Mesothelial cell of epicardium (in vitro differentiated cells): ENCODE measurements around the gene LMOD1. TPM values are rescaled to one million over a fixed set of nuclear protein-coding genes. Genes with fewer than 3 reads are reported as not detected.

Experiments
- DNase-seq, 2 experiments: peaks; one replicate each; pipeline ENCODE4 v3.0.0; 2021; ENCODE audit warnings: low spot score in 2 of 2; ENCODE audit not compliant: unreplicated experiment in 2 of 2
- H3K27ac Mint-ChIP-seq: 2 replicates; pipeline ENCODE4 v1.8.0; 2021; ENCODE audit warnings: mixed read lengths
- H3K27me3 Mint-ChIP-seq: 2 replicates; pipeline ENCODE4 v1.8.0; 2021; ENCODE audit warnings: low read depth, mixed read lengths
- H3K36me3 Mint-ChIP-seq: 2 replicates; pipeline ENCODE4 v1.8.0; 2021; ENCODE audit warnings: mixed read lengths
- H3K4me1 Mint-ChIP-seq: 2 replicates; pipeline ENCODE4 v1.8.0; 2021; ENCODE audit warnings: mixed read lengths
- H3K4me3 Mint-ChIP-seq: 2 replicates; pipeline ENCODE4 v1.8.0; 2021; ENCODE audit warnings: mild to moderate bottlenecking, moderate library complexity, mixed read lengths
- H3K9me3 Mint-ChIP-seq: 2 replicates; pipeline ENCODE4 v1.8.0; 2021; ENCODE audit warnings: mixed read lengths
- CTCF ChIP-seq: fragments of 200-600 bp; sonication (generic); IDR thresholded peaks from one replicate; pipeline ENCODE4 v1.5.0; 2021; ENCODE audit warnings: antibody characterized with exemption; ENCODE audit not compliant: unreplicated experiment
- total RNA-seq: library from RNA; stranded (reverse); gene quantifications from 3 replicates; pipeline ENCODE4 v1.2.1, GENCODE V29; 2021

LMOD1 gene
- total RNA-seq, 1 donor from 2014 or later: 5.4 TPM

- H3K27ac Mint-ChIP-seq: no peak overlapping the region
- peaks cover 5% of the 10 kb centered on the region for H3K36me3 Mint-ChIP-seq
- H3K4me3 Mint-ChIP-seq: no peak overlapping the region
- DNase-seq: no peak
- H3K27me3 Mint-ChIP-seq: peaks cover 3% of the 10 kb centered on the region
- TF ChIP-seq CTCF: no peak
- peaks cover 37% of the 10 kb centered on the region for H3K4me1 Mint-ChIP-seq
- peaks cover 6% of the 10 kb centered on the region for H3K9me3 Mint-ChIP-seq
Measured at GRCh38 chr1:201918343-201918742, 28.0 kb downstream of the LMOD1 start.

DNA sequence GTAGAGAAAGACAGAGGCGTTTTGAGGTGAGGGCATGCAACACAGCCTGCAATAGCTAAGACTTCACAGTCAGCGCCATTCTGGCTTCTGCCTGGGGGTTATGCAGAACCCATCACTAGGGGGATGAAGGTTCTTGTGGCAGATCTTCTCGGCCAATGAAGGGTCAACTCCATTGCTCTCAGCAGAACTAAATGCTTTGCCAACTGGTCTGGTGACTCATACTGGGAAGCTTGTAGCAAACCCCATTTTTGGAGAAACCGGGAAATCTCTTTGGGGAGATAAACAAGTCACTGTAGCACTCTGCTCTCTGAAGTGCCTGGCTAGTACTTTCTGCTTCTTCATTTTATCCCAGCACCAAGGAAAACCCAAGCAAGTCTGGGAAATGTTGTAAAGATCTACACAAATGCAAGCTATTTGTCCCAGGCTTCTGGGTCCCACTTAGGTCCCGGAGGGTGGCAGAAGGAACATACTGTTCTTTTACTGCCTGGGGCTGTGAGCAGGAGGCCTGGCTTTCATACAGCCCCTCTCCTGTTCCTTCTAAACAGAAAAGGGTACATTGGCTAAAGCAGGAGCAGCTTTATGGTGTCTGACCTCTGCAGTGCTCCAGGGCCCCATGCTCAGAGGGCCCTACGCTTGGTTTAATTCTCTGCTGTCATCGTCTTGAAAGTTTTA is 28.9 kb downstream of the LMOD1 start:
- Mint-ChIP-seq H3K36me3 (peaks cover 5% of the 10 kb centered on the region), H3K27ac (no peak overlapping the region), H3K9me3 (peaks cover 6% of the 10 kb centered on the region), H3K4me3 (no peak overlapping the region), H3K4me1 (peaks cover 39% of the 10 kb centered on the region), H3K27me3 (peaks cover 3% of the 10 kb centered on the region)
- TF ChIP-seq CTCF: no peak
- DNase-seq: no peak

- DNase-seq: no peak
- Mint-ChIP-seq H3K27me3 (peaks cover 3% of the 10 kb centered on the region), H3K4me1 (peaks cover 39% of the 10 kb centered on the region), H3K27ac (peak overlapping the region; percentile 35), H3K36me3 (peaks cover 1% of the 10 kb centered on the region), H3K4me3 (no peak overlapping the region), H3K9me3 (no peaks in the 10 kb centered on the region)
- TF ChIP-seq CTCF: no peak
Measured at GRCh38 chr1:201916649-201917249, 29.6 kb downstream of the LMOD1 start.

DNA sequence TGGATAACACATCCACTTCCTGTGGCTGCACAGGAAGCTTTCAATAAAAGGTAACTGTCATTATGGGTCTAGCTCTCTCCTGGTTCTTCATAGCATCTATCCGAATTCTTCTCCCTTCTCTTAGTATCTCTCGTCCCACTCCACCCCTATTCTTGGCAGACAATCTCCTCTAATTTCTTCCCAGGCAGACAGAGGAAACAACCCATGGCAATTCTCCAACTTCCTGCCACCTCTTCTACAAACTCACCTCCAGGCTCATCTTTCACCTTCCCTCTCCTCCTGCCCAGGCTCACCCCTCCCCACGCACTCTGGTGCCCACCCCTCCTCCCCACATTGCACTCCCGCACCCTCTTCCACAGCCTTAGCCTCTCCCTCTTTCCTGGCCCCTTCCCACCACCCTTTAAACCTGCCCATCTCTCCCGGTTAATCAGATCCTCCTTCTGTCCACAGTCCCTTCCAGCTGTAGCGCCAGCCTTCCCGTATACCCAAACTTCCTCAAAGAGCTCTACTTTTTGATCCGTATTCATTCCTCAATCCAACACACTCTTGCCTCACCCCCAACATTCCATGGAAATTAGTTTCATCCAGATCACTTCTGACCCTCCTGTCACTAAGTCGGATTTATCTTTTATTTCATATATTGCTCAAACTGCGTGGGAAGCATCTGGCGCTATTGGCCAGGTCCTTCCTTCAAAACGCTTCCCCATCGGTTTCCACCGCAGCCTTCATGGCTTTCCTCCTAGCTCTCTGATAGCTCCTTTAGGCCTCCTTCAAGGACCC is 31.7 kb downstream of the LMOD1 start:
- peak overlapping the region; percentile 11 for H3K27ac Mint-ChIP-seq
- no peak for DNase-seq
- H3K9me3 Mint-ChIP-seq: no peaks in the 10 kb centered on the region
- peaks cover 39% of the 10 kb centered on the region for H3K4me1 Mint-ChIP-seq
- H3K4me3 Mint-ChIP-seq: no peak overlapping the region
- TF ChIP-seq CTCF: no peak
- no peaks in the 10 kb centered on the region for H3K36me3 Mint-ChIP-seq
- H3K27me3 Mint-ChIP-seq: peaks cover 3% of the 10 kb centered on the region

DNA sequence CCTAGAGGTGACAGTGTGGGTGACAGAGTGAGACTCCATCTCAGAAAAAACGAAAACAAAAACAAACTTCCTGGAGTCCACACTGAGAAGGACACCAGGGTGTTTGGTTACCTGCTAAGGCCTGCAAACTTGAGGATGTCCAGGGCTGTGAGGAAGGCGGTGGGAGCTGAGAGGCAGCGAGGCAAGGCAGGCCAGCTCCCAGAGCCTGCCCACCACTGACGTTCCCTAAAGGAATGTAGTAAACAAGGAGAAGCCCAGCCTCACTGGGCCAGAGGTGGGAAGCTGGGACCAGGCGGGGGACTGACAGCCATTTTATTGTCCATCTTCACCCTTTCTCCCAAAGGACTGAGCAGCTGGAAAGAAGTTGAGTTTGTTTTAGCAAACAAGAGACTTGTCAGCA is 33.5 kb downstream of the LMOD1 start:
- no peak overlapping the region for H3K4me3 Mint-ChIP-seq
- no peak overlapping the region for H3K27ac Mint-ChIP-seq
- DNase-seq: no peak

More for the DNA sequence above, 33.5 kb downstream of the LMOD1 start:
- H3K9me3 Mint-ChIP-seq: no peaks in the 10 kb centered on the region
- peaks cover 32% of the 10 kb centered on the region for H3K4me1 Mint-ChIP-seq
- H3K27me3 Mint-ChIP-seq: no peaks in the 10 kb centered on the region
- no peak for TF ChIP-seq CTCF
- no peaks in the 10 kb centered on the region for H3K36me3 Mint-ChIP-seq
